ENCODE results near the gene SAMSN1.

The SAMSN1 gene

DNA sequence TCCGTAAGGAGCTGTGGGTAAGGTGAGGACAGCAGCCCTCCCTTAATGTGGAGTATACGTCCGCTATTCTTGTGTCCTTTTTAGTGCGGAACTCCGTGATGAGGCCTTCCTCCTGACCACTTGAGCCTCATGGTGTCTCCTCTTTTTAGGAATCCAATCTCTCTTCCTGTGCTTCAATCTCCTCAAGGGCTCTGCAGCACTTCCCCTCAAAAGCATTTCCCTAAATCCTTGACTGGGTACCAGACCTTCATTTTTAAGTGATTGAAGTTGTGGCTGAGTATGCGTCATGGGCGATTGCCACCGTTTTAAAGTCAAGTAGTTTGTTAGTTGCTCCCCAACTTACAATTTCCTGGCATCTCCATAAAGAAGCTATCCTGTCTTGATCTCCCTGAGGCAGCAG, 62.8 kb downstream of the SAMSN1 start:
- DNase-seq: no peak

DNA sequence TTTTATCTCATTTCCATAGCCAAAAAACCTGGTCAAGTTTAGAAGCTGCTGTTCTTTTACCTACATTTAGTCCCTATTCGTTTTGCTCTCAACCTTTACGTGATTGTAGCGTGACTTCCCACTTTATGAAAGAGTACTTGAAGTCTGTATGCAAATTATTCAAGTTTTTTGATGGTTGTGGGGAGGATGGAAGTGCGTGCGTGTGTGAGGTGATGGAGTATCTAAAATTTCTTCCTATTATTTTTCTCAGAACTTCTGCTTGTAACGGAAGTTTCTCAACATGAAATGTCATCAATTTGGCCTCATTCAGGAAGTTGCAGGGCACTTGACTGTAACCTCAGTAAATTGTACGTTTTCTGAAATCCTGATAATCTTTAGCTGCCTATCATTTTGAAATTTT, 64.0 kb downstream of the SAMSN1 start:
- no peak for DNase-seq

DNA sequence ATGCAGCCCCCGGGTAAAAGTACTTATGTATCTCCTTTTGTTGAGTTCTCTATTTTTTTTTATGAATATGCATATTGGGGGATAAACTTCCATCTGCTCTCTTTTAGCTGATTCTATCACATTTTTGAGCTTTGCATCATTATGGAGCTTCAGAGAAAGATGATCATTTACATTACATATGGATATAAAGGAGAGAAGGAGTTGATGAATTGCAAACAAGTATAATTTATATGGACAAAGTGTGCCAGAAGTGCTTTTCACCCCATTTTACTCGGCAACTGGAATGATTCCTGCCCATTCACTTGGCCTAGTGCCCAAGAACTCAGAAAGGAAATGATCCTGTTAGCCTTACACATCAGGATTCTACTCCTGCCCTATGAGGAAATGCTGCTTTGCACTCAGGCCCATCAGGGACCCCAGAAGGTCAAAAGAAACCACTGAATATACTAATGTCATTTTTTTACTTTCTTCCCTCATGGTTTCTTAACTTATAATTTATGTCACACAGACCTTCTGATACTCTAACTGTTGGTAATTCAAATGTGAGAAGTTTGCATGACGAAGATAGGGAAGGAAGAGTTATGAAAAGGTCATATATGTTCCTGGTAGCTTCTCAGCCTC, 65.6 kb downstream of the SAMSN1 start:
- no peak for DNase-seq

DNA sequence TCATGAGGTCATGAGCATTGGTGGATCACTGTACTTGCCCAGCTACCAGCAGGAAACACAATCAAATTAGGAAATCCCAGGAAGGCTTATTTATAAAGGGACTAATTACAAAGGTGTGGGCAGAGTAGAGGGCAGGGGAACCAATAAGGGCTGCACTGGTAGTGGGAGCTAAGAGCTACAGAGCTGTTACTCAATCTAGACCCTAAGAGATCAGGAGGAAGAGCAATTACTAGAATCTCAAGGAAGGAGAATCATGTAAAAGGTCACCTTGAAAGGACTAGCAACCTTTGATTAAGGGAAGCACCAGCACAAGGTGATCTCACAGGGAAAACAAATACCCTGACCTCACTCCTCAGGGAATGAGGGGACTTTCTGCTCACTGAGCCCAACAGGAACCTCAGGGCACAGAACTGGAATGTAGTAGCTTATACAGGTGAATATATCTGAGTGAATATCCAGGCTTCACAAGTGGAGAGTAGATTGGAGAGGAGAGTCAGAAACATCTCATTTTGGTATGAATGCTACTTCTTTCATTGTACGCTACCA, 66.8 kb downstream of the SAMSN1 start:
- no peak for DNase-seq

DNA sequence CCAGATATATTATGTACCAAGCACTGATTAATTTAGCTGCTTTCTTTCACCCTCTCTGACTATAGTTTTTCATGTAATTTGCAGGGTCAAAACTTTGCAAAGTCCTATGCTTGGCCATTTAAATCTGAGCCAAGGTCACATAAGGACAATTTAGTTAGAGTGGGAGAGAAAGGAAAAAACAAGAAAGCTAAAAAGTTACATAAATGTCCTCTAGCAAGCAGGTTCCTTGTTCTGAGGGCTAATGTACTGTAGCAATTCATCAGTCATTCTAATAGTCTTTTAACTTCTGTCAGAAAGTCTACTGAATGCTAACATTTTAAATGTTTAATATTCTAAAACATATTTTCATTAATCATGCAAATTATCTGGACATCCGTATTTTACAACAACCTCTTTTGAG, 68.3 kb downstream of the SAMSN1 start:
- DNase-seq: no peak

DNA sequence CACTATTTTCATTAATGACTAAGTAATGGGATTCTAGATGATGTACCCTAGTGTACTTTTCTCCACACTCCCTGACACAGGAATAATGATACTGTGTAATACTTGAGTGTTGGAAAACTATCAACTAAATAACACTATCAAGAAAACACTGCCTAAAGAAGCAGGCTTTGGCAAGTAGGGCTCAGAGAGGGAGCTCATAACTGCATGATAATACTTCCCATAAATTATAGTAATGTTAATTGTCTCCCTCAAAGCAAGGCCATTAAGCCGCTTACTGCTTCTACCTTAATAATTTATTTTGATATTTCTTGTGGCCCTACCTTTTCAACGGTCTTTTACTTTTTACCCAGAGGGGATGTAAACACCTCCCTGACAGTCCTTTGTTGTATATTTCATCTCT, 69.0 kb downstream of the SAMSN1 start:
- no peak for DNase-seq

DNA sequence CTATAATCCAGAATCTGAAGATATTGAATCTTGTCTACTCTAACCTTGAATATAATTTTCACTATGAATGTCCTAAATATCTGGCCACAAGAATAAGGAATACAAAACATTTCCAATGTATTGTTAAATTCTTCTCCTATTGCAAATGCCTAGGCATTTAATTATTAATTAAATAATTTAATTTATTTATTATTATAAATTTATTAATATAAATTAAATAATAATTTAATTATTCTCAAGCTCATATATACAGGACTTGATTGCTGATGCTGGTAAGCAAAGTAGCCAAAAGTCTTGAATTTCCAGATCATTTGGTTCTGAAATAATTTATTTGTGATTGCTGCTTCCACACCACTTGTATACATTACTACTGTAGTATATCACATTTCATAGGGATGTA, 71.1 kb downstream of the SAMSN1 start:
- no peak for DNase-seq

DNA sequence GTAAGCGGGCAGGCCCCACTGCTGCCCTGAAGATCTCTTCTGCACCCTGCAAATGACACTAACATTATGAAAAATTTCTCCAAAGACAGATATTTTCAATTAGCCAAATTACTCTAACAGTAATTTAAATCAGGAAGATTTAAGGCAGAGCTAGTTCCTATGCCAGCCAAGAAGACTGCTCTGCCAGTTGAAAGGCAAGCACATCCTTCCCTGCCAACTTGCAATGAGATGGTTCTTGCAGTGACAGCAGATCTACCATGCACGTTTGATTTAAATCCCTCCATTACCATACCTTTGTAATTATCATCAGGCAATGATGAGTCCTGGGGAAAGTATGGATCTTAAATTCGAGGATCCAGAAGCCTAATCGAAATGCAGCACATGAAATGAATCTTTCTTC, 76.5 kb downstream of the SAMSN1 start:
- no peak for DNase-seq

DNA sequence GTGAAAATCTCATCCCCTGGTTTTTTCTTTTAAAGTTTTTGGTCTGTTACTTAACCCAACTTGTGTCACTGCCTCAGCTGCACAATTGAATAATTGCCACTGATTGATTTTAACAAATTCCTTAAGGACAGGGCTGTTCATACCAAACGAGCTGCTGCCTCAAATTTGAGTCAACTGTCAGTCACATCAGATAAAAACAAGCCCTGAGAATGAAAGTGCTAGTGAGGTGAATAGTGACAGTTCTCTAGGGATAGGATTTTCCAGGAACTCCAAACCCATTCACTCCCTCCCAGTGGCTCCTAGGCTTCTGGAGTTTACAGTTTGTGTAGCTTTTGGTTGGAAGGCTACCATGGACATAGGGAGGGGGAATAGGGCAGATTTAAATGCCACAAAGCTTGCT, 79.4 kb downstream of the SAMSN1 start:
- DNase-seq: no peak

DNA sequence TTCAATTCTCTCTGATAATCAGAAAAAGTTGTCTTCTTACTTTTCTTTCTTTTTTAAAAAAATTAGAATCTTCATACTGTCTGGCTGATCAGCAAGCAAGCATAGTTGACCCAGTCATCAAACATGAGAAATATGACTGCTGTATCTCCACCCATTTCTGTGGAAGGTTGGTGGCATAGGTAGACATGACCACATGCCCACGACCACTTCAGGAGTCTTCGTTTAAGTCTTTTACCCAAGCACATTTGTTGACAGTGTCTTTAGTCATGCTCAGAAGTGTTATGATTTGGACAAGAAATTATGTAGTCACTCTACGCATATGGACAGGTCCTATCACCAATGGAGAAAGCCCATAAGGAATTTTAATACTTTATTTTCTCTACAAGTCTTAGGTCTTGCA, 88.4 kb downstream of the SAMSN1 start:
- no peak for DNase-seq

DNA sequence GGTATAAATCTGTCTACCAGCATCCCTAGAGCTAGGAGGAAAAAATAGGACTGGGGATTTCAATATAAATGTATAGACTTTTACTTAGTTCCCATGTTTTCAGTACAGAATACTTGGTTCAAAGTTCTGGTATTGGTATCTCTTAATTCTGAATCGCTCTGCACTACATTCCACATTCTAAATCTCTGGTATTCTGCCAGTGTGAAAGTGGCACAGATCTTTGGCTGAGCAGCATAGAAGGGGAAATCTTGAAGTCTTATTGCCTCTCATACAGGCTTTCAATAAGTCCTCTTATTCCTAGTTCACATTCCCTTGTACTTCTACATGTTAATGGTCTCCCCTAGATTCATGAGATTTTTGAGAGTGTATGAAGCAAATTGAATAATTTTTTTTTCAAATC, 89.2 kb downstream of the SAMSN1 start:
- DNase-seq: no peak

DNA sequence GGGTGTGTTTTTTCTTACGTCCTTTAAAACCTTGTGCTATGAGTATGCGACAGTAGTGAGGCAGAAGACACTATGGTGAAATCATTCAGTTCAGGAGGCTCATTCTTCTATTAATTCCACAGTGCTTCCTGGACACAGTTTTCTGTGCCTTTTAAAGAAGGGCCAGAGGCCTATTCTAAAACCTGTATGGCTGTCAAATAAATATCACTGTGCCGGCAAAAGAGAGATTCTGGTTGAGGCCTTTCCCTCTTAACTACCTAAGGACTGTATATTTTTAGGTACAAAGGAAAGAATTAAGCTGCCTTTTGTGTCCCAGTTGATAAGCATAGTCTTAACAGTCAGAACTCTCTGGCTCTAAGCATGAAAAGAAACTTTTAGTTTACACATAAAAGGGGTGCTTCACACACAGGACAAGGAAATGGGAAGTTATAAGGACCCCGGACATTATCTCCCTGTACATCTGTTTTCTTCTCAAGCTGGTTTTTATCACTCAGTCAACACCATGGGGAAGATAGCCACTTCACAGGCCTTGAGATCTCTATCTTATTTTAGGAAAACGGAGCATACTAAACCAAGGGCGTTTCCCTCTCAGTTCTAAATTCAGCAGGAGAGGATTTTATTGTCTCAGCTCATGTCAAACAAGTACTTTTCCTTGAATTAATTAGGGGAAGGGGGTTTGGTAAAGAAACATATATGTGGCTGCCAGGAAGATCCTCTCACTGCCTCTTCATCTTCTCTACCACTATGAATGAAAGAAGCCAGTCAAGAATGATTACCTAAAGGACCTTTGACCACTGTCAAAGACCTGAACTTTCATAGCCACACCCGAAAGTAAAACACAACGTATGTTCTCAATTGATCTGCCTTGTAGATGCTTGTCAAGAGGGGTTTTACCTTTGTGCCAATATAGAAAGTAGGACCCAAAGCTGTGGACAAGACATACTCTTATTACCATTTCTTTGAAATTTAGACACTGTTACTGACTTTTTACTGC, 91.8 kb downstream of the SAMSN1 start:
- no peak for DNase-seq

DNA sequence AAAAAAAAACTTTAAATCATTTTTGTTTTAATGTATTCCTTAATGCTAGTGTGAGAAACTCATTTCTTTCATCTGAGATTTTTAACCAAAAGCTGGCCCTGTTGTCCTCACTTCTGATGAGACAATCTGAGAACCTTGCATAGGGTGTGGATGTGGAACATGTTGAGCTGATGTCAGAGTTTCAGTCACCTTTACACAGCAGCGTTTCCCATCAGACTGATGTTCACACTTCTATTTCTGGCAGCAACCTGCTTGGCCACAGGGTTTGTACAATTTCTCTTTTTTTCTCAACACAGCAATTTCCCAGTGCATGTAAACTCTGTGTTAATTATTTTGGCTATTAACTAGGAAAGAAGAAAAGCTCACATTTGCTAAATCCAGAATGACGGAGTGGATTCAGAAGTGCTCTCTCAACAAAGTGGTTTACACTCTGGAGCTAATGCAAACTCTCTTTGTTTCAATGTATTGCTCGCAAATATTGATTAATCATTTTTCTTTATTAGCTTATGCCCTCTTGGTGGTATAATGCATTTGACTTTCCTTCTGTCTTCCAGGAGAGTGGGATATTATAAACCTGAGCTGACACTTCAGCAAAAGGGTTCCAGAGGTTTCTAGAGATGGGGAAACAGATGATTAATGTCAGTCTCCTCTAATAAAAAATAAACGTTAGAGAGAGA, 92.6 kb downstream of the SAMSN1 start:
- no peak for DNase-seq

DNA sequence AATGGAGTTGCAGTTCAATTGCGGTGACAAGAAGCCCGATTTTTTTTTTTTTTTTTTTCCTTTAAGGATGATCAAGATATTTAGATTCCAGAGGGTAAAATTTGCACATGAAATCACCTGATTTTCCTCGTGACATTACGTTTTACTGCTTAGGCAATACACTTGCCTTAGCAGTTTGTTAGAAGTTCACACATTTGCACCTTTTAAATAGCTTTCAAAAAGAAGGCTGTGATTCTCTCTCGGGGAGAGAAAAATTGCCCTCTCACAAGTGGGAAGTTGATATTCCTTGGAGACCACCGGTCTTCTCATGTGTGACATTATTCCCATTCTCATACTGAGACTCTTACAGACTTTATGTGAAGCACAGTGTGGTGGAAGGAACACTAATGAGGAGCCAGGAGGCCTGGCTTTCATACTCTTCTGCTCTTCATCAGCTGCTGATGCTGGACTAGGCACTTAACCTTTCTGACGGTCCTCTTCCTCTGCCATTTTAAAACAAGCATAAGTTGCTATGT, 93.3 kb downstream of the SAMSN1 start:
- no peak for DNase-seq

DNA sequence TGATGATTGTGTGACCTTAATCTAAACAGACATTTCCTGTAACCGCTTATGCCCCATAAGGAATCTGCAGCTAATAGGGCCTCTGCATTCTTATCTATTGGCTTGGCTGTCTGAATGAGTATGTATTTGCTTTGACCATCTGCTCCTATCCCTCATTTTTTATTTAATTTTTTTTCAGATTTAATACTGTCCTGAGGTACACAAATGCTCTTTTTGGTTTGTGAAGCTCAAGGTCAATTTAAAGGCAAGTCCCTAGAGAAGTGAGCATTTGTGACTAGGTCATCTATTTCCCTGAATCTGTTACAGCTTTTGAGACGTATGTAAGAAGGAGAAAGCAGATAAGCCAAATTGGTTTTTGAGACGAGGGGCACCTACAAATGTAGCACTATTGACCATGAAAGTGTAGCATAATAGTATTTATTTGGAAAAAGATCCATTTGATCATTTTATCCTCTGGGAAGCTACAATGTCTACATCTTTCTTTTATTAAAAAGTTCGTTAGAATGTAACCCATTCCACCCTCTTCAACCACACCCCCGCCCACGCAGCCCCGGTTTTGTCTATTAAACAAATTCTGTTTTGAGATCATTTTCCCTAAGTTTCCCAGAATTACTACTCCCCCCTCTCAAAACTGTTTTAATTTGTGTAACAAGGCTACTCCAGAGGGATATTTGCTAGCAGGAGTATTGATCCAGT, 93.9 kb downstream of the SAMSN1 start:
- DNase-seq: no peak

DNA sequence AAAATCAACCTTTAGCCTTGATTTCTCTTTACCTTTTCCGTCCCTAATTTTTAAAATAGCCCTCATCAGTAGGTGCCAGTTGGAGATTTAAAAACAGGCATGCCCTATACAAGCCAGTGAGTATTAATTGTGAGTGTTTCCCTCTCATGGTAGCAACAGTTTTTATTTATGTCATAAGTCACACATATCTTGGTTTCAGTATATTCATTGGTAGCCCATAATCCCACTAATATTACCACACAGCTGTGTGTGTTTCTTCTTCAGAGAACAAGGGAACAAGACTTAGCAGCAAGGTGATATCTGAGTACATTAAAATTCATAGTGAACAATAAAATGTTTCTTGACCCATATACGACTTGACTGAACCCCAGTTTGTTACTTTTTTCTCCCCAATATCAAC, 94.6 kb downstream of the SAMSN1 start:
- DNase-seq: no peak

DNA sequence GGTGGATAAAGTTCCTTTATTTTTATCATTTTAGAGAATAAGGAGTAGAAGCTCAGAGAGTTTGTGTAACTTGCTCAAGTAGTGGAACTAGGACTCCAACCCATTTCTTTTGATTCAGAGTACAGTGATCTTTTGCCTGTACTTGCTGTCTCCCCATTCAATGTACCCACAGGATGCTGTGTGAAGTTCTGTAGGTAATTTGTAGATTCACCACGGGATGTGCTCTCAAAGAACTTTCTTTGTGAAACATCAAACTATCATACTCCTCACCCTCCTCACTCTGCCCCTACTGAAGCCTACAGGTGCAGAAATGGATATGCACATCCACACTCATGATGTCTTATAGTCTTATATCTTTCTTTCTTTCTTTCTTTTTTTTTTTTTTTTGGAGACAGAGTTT, 97.3 kb downstream of the SAMSN1 start:
- DNase-seq: no peak

DNA sequence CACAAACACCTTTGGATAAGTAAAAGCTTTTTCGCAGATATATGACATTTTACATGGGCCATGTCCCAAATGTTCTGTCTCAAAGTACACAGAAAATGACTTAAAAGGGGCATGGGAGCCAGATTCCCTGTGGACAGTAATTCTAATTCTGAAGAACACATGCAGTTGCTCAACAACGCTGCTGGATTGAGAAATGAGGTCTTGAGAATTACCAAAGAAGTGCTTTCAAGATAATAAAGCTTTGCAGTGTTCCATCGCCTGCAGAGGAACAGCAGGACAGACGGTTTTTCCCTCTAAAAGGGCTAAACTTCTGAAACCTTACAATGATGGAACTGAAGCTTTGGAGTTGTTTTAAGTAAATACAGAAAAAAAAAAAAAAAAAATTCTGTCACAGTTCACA, 107.9 kb downstream of the SAMSN1 start:
- DNase-seq: no peak

DNA sequence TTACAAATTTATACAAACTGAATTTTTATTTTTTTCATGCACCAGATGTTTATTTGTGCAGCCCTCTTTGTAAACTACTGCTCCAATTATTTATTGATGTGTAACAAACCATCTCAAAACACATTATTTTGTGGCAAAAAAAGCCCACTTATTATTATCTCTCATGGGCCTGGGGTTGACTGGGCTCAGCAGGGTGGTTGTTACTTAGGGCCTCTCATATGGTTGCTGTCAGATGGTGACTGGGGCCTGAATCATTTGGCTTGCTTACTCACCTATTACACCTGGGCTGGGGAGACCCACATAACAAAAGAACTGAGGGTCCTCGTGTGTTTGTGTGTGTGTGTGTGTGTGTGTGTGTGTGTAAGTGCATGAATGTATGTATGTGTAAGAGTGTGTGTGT, 110.7 kb downstream of the SAMSN1 start:
- no peak for DNase-seq
